Measurements from ENCODE around the gene FRG2B. TPM values are rescaled to one million over a fixed set of nuclear protein-coding genes. Genes with fewer than 3 reads are reported as not detected.
"Not testable (repeated sequence)": the region's sequence is repeated elsewhere in the genome, so short reads cannot be mapped to it uniquely, and the experiment has no call there.

Gene FRG2B
- total and polyA plus RNA-seq, 12 donors = not detected

- TF ChIP-seq CTCF (IDR thresholded peaks at IDR 0.05) = no peak
- WGBS, 2 donors = 63 to 73% methylated on average over 6 of the region's 6 CpGs
These were observed 33.9 kb downstream of the FRG2B start for GRCh38 chr10:133592716-133593115.

GRCh38 chr10:133590970-133591359, 35.6 kb downstream of the FRG2B start:
- no peaks in the 10 kb centered on the region for H3K4me1 ChIP-seq
- H3K27me3 ChIP-seq = peaks cover 0 to 59% (median 36%) of the 10 kb centered on the region in 7 donors
- no peak overlapping the region for H3K4me3 ChIP-seq
- no peak for TF ChIP-seq CTCF (IDR thresholded peaks at IDR 0.05)
- DNase-seq (no peak), ATAC-seq (no peak)
- no peak overlapping the region for H3K27ac ChIP-seq
- H3K9me3 ChIP-seq = no peaks in the 10 kb centered on the region
- H3K36me3 ChIP-seq = no peaks in the 10 kb centered on the region
- intact Hi-C loops (cut with DNase I) = no loop called here
- 77% methylated on average over 10 of the region's 10 CpGs for WGBS, 2 donors

More at GRCh38 chr10:133592716-133593115, 33.9 kb downstream of the FRG2B start:
- Histone ChIP-seq H3K27ac (no peak overlapping the region), H3K36me3 (no peaks in the 10 kb centered on the region), H3K27me3 (peaks cover 0 to 77% (median 46%) of the 10 kb centered on the region in 7 donors), H3K4me1 (no peaks in the 10 kb centered on the region), H3K9me3 (no peaks in the 10 kb centered on the region), H3K4me3 (no peak overlapping the region)
- DNase-seq (no peak), ATAC-seq (no peak)
- intact Hi-C loops (cut with DNase I) = no loop called here

- no peak for ATAC-seq
- WGBS, 2 donors = 67 to 72% methylated on average over 13 of the region's 13 CpGs
These were observed 36.2 kb downstream of the FRG2B start for GRCh38 chr10:133590226-133590969.

GRCh38 chr10:133577037-133577436, 49.6 kb downstream of the FRG2B start:
- Histone ChIP-seq H3K27me3 (peaks cover 0 to 11% (median 0%) of the 10 kb centered on the region in 7 donors), H3K9me3 (peaks cover 0 to 37% (median 14%) of the 10 kb centered on the region in 11 donors)
- H3K36me3 ChIP-seq; intact Hi-C loops (cut with DNase I); DNase-seq; H3K4me3 ChIP-seq; H3K4me1 ChIP-seq; H3K27ac ChIP-seq: not testable (repeated sequence)
- WGBS, 2 donors = 74 to 90% methylated on average over 6 to 14 of the region's 31 CpGs
- peak in 2 of 8 donors; percentile 20 to 65 for ATAC-seq

More at GRCh38 chr10:133590226-133590969, 36.2 kb downstream of the FRG2B start:
- intact Hi-C loops (cut with DNase I) = no loop called here
- no peak for TF ChIP-seq CTCF (IDR thresholded peaks at IDR 0.05)
- peaks cover 0 to 59% (median 36%) of the 10 kb centered on the region in 7 donors for H3K27me3 ChIP-seq
- no peak overlapping the region for H3K4me3 ChIP-seq
- DNase-seq = no peak
- H3K9me3 ChIP-seq = peaks cover 0 to 2% (median 0%) of the 10 kb centered on the region in 11 donors
- H3K36me3 ChIP-seq = no peaks in the 10 kb centered on the region
- H3K4me1 ChIP-seq = no peaks in the 10 kb centered on the region
- H3K27ac ChIP-seq = no peak overlapping the region

Other genes with a start within 250 kb of the FRG2B start
- 1 to 10 TPM; 1.5 to 4.4 (median 2.5) TPM for gene PAOX, start 247.5 kb downstream of the FRG2B start, total RNA-seq
- 1 to 10 TPM; 3.8 to 4.1 TPM for gene PAOX, start 247.5 kb downstream of the FRG2B start, polyA plus RNA-seq
- gene MTG1, start 232.6 kb downstream of the FRG2B start, total RNA-seq = 10 to 100 TPM; 17.4 to 28.0 (median 22.1) TPM
- gene MTG1, start 232.6 kb downstream of the FRG2B start, polyA plus RNA-seq = 10 to 100 TPM; 34.2 to 36.2 TPM
- gene SPRN, start 202.2 kb downstream of the FRG2B start, total RNA-seq = under 1 TPM in 1 of 10 donors, not detected in 9; 0.09 TPM
- under 1 TPM; 0.07 to 0.22 TPM for gene SPRN, start 202.2 kb downstream of the FRG2B start, polyA plus RNA-seq
- 1 to 10 TPM in 1 of 10 donors, under 1 TPM in 9; 0.15 to 1.5 (median 0.58) TPM for gene SCART1, start 172.8 kb downstream of the FRG2B start, total RNA-seq
- under 1 TPM; 0.17 to 0.66 TPM for gene SCART1, start 172.8 kb downstream of the FRG2B start, polyA plus RNA-seq
- gene CYP2E1, start 99.4 kb downstream of the FRG2B start, total RNA-seq = 1 to 10 TPM in 5 of 10 donors, under 1 TPM in 3, not detected in 2; 0.47 to 2.0 (median 1.2) TPM
- under 1 TPM; 0.49 to 0.80 TPM for gene CYP2E1, start 99.4 kb downstream of the FRG2B start, polyA plus RNA-seq
- 1 to 10 TPM in 1 of 10 donors, under 1 TPM in 5, not detected in 4; 0.16 to 1.9 (median 0.35) TPM for gene SYCE1, start 61.2 kb downstream of the FRG2B start, total RNA-seq
- under 1 TPM in 1 of 2 donors, not detected in 1; 0.44 TPM for gene SYCE1, start 61.2 kb downstream of the FRG2B start, polyA plus RNA-seq

All from heart right ventricle (tissue), 16 donors.